Neuronal stem cell (in vitro differentiated cells): Measurements from ENCODE around the gene CCT3.
"Not testable (repeated sequence)": the region's sequence is repeated elsewhere in the genome, so short reads cannot be mapped to it uniquely, and the experiment has no call there.

ENCODE experiments used
- DNase-seq: peaks from one replicate; pipeline ENCODE4 v3.0.0-alpha.2; 2013; ENCODE audit warnings: low spot score
- H2AFZ ChIP-seq: one replicate; pipeline ENCODE4 v1.6.1; 2013; ENCODE audit warnings: mild to moderate bottlenecking, low read length, inconsistent platforms
- H2AK5ac ChIP-seq: 2 replicates; pipeline ENCODE4 v1.6.1; 2013; ENCODE audit warnings: low read depth, mild to moderate bottlenecking, inconsistent platforms, low read length, moderate library complexity, mixed read lengths
- H2BK120ac ChIP-seq: 2 replicates; pipeline ENCODE4 v1.6.1; 2013; ENCODE audit warnings: low read depth, mild to moderate bottlenecking, inconsistent platforms, low read length, moderate library complexity, mixed read lengths
- H2BK12ac ChIP-seq: one replicate; pipeline ENCODE4 v1.6.1; 2013; ENCODE audit warnings: low read length, inconsistent platforms
- H2BK15ac ChIP-seq: 2 replicates; pipeline ENCODE4 v1.6.1; 2013; ENCODE audit warnings: mild to moderate bottlenecking, low read length, inconsistent platforms, mixed read lengths
- H2BK5ac ChIP-seq: one replicate; pipeline ENCODE4 v1.6.1; 2013; ENCODE audit warnings: inconsistent platforms, mild to moderate bottlenecking, low read length, moderate library complexity
- H3K14ac ChIP-seq: one replicate; pipeline ENCODE4 v1.6.1; 2013; ENCODE audit warnings: low read length, inconsistent platforms
- H3K18ac ChIP-seq: 2 replicates; pipeline ENCODE4 v1.6.1; 2013; ENCODE audit warnings: low read length, inconsistent platforms
- H3K23ac ChIP-seq: 2 replicates; pipeline ENCODE4 v1.6.1; 2013; ENCODE audit warnings: low read depth, mild to moderate bottlenecking, mixed read lengths, low read length, inconsistent platforms; ENCODE audit not compliant: poor library complexity
- H3K27ac ChIP-seq: replicated peaks from 3 replicates; pipeline ENCODE4 v1.5.1; 2013; ENCODE audit warnings: low read length, inconsistent platforms
- H3K27me3 ChIP-seq, 3 experiments: 2 replicates each; pipeline ENCODE4 v1.6.1; 2013; ENCODE audit warnings: low read length in 3 of 3, mild to moderate bottlenecking in 2 of 3, inconsistent platforms in 1 of 3, low read depth in 1 of 3, mixed read lengths in 1 of 3, moderate library complexity in 1 of 3; ENCODE audit not compliant: control insufficient read depth in 3 of 3, insufficient read depth in 3 of 3
- H3K36me3 ChIP-seq, 2 donors: replicated peaks in 1 of 2; 2 replicates each; pipeline ENCODE4 v1.6.1; 2013; ENCODE audit warnings: low read length in 2 of 2; ENCODE audit not compliant: control insufficient read depth in 2 of 2, insufficient read depth in 2 of 2
- H3K4ac ChIP-seq: 2 replicates; pipeline ENCODE4 v1.6.1; 2013; ENCODE audit warnings: inconsistent platforms, mild to moderate bottlenecking, low read length, moderate library complexity
- H3K4me1 ChIP-seq, 2 donors: 1 replicate in 1 of 2; 2 replicates in 1 of 2; pipeline ENCODE4 v1.6.1; 2013; ENCODE audit warnings: low read length in 2 of 2, low read depth in 1 of 2; ENCODE audit not compliant: control insufficient read depth in 2 of 2, insufficient read depth in 1 of 2
- H3K4me2 ChIP-seq: one replicate; pipeline ENCODE4 v1.6.1; 2013; ENCODE audit warnings: mild to moderate bottlenecking, low read length, inconsistent platforms; ENCODE audit not compliant: insufficient read depth, poor library complexity, severe bottlenecking
- H3K4me3 ChIP-seq, 2 donors: 2 replicates each; pipeline ENCODE4 v1.5.1; 2013; ENCODE audit warnings: low read length in 2 of 2, mild to moderate bottlenecking in 2 of 2, inconsistent platforms in 1 of 2, moderate library complexity in 1 of 2
- H3K79me1 ChIP-seq: one replicate; pipeline ENCODE4 v1.6.1; 2013; ENCODE audit warnings: low read depth, mild to moderate bottlenecking, inconsistent platforms, low read length, moderate library complexity
- H3K9ac ChIP-seq: one replicate; pipeline ENCODE4 v1.6.1; 2013; ENCODE audit warnings: mild to moderate bottlenecking, low read depth, low read length, inconsistent platforms; ENCODE audit not compliant: poor library complexity
- H3K9me3 ChIP-seq, 2 donors: replicated peaks in 1 of 2; 2 replicates each; pipeline versions ENCODE3 to v1.6.1; 2013; ENCODE audit warnings: low read length in 2 of 2, mild to moderate bottlenecking in 2 of 2, inconsistent platforms in 1 of 2, low read depth in 1 of 2, mixed read lengths in 1 of 2, moderate library complexity in 1 of 2; ENCODE audit not compliant: control insufficient read depth in 2 of 2, insufficient read depth in 1 of 2
- H4K8ac ChIP-seq: one replicate; pipeline ENCODE4 v1.6.1; 2013; ENCODE audit warnings: low read depth, mild to moderate bottlenecking, inconsistent platforms, low read length, moderate library complexity
- H4K91ac ChIP-seq: one replicate; pipeline ENCODE4 v1.6.1; 2013; ENCODE audit warnings: low read length, low read depth, mild to moderate bottlenecking, inconsistent platforms; ENCODE audit not compliant: poor library complexity
- WGBS, 2 donors: extraction: QIAGEN DNeasy Blood & Tissue Kit; methylation state at CpG; one replicate each; pipeline ENCODE4 v1.1.7; 2013; ENCODE audit warnings: missing lambda C conversion rate in 2 of 2, mixed read lengths in 1 of 2; ENCODE audit not compliant: insufficient read length in 2 of 2, insufficient replicate concordance in 1 of 2; ENCODE audit errors: extremely low coverage in 2 of 2; 5-methylcytosine and 5-hydroxymethylcytosine counted together

The CCT3 gene

DNA sequence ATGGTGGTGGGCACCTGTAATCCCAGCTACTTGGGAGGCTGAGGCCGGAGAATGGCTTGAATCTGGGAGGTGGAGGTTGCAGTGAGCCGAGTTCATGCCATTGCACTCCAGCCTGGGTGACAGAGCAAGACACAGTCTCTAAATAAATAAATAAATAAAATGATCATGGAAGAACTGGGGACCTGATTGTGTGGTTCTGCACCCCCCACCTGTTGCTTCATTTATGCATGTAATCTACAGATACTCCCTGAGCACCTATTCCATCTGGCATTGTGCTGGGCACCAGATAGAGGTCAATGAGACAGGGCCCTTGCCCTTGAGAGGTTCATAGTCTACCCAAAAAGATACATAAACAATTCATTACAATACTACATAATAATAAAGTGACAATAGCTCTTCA, 19.9 kb upstream of the CCT3 start:
- H2BK15ac ChIP-seq, result no peak overlapping the region
- H2BK12ac ChIP-seq, result no peak overlapping the region
- no peak overlapping the region for H3K9ac ChIP-seq
- no peak overlapping the region for H3K4me2 ChIP-seq
- H3K79me1 ChIP-seq, result no peaks in the 10 kb centered on the region
- H2BK120ac ChIP-seq, result no peak overlapping the region
- peaks cover 7 to 9% of the 10 kb centered on the region in 2 donors for H3K4me1 ChIP-seq
- DNase-seq, result no peak
- H3K36me3 ChIP-seq, result no peaks in the 10 kb centered on the region
- no peak overlapping the region for H4K8ac ChIP-seq
- peaks cover 0 to 2% of the 10 kb centered on the region in 2 donors for H3K9me3 ChIP-seq
- H2AFZ ChIP-seq, result no peak overlapping the region
- H3K18ac ChIP-seq, result no peak overlapping the region
- no peak overlapping the region for H3K27ac ChIP-seq
- peaks cover 0 to 35% (median 0%) of the 10 kb centered on the region in 3 experiments for H3K27me3 ChIP-seq
- no peak overlapping the region for H3K23ac ChIP-seq
- H3K4me3 ChIP-seq, result no peak overlapping the region
- H3K14ac ChIP-seq, result no peak overlapping the region
- no peak overlapping the region for H2AK5ac ChIP-seq
- H3K4ac ChIP-seq, result no peak overlapping the region
- WGBS, 2 donors, result no CpG with 5 or more reads among the region's 2 CpGs
- no peak overlapping the region for H2BK5ac ChIP-seq
- no peak overlapping the region for H4K91ac ChIP-seq

DNA sequence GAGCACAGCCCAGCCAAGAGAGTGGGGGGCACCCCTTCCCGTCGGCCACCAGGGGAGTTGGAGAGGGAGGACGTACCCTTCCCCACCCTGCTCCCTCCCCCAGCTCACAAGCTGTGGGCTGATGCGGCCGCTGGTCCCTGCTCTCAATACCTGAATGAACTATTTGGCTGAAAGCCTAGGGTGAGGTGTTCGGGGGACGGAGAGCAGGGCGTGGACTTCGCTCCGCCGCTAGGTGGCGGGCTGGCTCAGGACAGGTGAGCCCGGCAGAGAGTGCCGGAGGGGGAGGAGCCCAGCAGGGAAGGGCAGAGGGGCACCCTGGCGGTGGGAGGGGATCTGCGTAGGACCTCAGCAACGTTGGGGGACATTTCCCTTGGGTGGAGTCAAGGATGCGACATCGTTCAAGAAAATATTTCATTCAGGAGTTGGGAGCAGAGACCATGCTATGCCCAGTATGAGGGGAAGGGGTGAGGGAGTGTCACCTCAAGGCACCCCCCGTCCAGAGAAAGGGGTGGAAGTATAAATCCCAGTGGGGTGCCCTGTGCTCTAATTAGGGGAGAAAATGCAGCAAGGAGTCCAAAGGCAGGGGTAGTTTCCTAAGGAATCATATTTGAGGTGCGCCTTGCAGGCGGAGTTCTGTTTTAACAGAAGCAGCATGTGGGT, 18.9 kb upstream of the CCT3 start:
- H2AK5ac ChIP-seq, result no peak overlapping the region
- peaks cover 7 to 9% of the 10 kb centered on the region in 2 donors for H3K4me1 ChIP-seq
- no peak overlapping the region for H2AFZ ChIP-seq
- peaks cover 0 to 35% (median 0%) of the 10 kb centered on the region in 3 experiments for H3K27me3 ChIP-seq
- H3K14ac ChIP-seq, result no peak overlapping the region
- no peaks in the 10 kb centered on the region for H3K79me1 ChIP-seq
- no peak overlapping the region for H2BK15ac ChIP-seq
- DNase-seq, result peak; percentile 44
- H3K9me3 ChIP-seq, result peaks cover 0 to 2% of the 10 kb centered on the region in 2 donors
- no peak overlapping the region for H3K4me2 ChIP-seq
- H3K36me3 ChIP-seq, result no peaks in the 10 kb centered on the region
- H2BK12ac ChIP-seq, result no peak overlapping the region
- no peak overlapping the region for H2BK5ac ChIP-seq
- no peak overlapping the region for H4K8ac ChIP-seq
- H3K18ac ChIP-seq, result no peak overlapping the region
- H3K4ac ChIP-seq, result no peak overlapping the region
- H2BK120ac ChIP-seq, result no peak overlapping the region
- H4K91ac ChIP-seq, result no peak overlapping the region
- no peak overlapping the region for H3K23ac ChIP-seq
- H3K4me3 ChIP-seq, result no peak overlapping the region
- no peak overlapping the region for H3K27ac ChIP-seq
- no CpG with 5 or more reads among the region's 22 CpGs for WGBS, 2 donors
- H3K9ac ChIP-seq, result no peak overlapping the region

DNA sequence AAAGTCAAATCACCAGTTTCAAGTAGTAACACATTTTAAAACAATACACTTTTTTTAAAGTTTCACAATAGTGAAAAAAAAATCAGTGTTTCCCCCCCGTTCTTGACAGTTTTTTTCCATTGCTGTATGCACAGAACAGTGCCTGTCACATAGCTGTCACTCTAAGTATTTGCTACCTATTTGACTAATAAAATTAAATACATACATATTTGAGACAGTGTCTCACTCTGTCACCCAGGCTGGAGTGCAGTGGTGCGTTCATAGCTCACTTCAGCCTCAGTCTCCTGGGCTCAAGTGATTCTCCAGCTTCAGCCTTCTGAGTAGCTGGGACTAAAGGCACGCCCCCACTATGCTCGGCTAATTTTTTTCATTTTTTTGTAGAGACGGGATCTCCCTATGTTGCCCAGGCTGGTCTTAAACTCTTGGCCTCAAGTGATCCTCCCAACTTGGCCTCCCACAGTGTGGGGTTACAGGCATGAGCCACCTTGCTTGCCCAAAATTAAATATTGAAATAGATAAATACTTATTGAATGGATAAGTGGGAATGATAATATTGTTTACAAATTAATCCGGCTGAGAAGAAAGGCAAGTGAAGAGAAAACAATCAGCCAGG, 18.3 kb upstream of the CCT3 start:
- Histone ChIP-seq H2AK5ac (no peak overlapping the region), H3K4me1 (peaks cover 7 to 9% of the 10 kb centered on the region in 2 donors), H2BK120ac (no peak overlapping the region), H3K9ac (no peak overlapping the region), H3K27ac (no peak overlapping the region), H3K9me3 (peaks cover 0 to 2% of the 10 kb centered on the region in 2 donors), H3K14ac (no peak overlapping the region), H3K36me3 (no peaks in the 10 kb centered on the region), H3K4me3 (no peak overlapping the region), H3K23ac (no peak overlapping the region), H2AFZ (no peak overlapping the region), H3K4me2 (no peak overlapping the region), H2BK5ac (no peak overlapping the region), H3K4ac (no peak overlapping the region), H3K27me3 (peaks cover 0 to 35% (median 0%) of the 10 kb centered on the region in 3 experiments), H3K18ac (no peak overlapping the region), H4K91ac (no peak overlapping the region), H2BK12ac (no peak overlapping the region), H2BK15ac (no peak overlapping the region), H4K8ac (no peak overlapping the region), H3K79me1 (no peaks in the 10 kb centered on the region)
- DNase-seq, result no peak
- no CpG with 5 or more reads among the region's 6 CpGs for WGBS, 2 donors

DNA sequence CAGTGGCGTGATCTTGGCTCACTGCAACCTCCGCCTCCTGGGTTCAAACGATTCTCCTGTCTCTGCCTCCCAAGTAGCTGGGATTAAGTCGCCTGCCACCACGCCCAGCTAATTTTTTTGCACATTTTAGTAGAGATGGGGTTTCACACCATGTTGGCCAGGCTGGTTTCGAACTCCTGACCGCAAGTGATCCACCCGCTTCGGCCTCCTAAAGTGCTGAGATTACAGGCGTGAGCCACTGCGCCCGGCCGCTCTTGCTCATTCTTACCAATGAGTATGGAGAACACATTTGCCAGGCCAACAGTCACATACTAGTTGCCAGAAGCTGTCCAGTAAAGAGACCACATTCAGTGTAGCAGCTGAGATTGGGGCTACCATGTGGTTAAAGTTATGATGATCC, 14.4 kb upstream of the CCT3 start:
- H2AFZ ChIP-seq, H2BK5ac ChIP-seq, H3K4me1 ChIP-seq, H4K8ac ChIP-seq, H3K14ac ChIP-seq, H4K91ac ChIP-seq, H3K4me3 ChIP-seq, H3K9me3 ChIP-seq, H2AK5ac ChIP-seq, H3K79me1 ChIP-seq, H3K27ac ChIP-seq, H3K23ac ChIP-seq, H2BK120ac ChIP-seq, H3K9ac ChIP-seq, H3K4ac ChIP-seq, H3K4me2 ChIP-seq, H2BK12ac ChIP-seq, H2BK15ac ChIP-seq, H3K36me3 ChIP-seq, H3K18ac ChIP-seq, DNase-seq: not testable (repeated sequence)
- H3K27me3 ChIP-seq, result peaks cover 0 to 31% (median 0%) of the 10 kb centered on the region in 3 experiments
- WGBS, 2 donors, result no CpG with 5 or more reads among the region's 13 CpGs
